AG09309 (cell line): ENCODE data around the gene ZDHHC11.

Experiments
- DNase-seq: peaks from one replicate; pipeline ENCODE4 v3.0.0-alpha.2; 2010; ENCODE audit warnings: low read depth
- H3K4me3 ChIP-seq: 2 replicates; pipeline ENCODE4 v1.5.1; 2011; ENCODE audit warnings: mild to moderate bottlenecking, low read depth, low read length, moderate library complexity; ENCODE audit not compliant: control insufficient read depth
- TF ChIP-seq, protein P1 (sequence below): IDR thresholded peaks from 2 replicates; pipeline ENCODE4 v1.5.1; 2011; ENCODE audit warnings: mild to moderate bottlenecking, low read depth, low read length, inconsistent platforms; ENCODE audit not compliant: insufficient read depth, control insufficient read depth; ENCODE audit errors: missing control alignments

The ZDHHC11 gene, protein sequence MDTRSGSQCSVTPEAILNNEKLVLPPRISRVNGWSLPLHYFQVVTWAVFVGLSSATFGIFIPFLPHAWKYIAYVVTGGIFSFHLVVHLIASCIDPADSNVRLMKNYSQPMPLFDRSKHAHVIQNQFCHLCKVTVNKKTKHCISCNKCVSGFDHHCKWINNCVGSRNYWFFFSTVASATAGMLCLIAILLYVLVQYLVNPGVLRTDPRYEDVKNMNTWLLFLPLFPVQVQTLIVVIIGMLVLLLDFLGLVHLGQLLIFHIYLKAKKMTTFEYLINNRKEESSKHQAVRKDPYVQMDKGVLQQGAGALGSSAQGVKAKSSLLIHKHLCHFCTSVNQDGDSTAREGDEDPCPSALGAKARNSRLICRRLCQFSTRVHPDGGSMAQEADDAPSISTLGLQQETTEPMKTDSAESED

DNA sequence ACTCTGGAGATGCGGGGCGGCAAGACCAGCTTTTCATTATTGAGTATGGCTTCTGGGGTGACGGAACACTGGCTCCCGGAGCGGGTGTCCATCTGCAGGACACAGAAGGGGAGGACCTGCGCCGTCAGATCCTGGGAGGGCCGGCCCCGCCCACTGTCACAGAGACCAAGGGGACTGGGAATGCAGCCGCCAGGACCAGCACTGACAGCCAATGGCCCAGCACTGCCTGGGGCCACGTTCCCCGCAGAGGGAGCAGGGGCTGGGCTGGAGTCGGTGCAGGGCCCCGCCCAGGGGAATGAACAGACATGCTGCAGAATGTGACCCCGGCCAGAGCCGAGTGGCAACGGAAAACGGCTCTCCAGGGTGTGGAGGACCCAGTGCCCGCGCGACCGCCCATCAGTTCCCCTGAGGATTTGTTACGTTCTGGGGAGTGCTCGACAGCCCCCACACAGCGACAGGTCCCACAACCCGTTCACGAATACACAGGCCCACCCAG, at the start of gene ZDHHC11:
Gene ZDHHC11 (minus strand): TSS at position 476 of the 496 bp plus-strand sequence. CDS start 384 bp downstream, at position 92.
- TF ChIP-seq, protein P1, sequence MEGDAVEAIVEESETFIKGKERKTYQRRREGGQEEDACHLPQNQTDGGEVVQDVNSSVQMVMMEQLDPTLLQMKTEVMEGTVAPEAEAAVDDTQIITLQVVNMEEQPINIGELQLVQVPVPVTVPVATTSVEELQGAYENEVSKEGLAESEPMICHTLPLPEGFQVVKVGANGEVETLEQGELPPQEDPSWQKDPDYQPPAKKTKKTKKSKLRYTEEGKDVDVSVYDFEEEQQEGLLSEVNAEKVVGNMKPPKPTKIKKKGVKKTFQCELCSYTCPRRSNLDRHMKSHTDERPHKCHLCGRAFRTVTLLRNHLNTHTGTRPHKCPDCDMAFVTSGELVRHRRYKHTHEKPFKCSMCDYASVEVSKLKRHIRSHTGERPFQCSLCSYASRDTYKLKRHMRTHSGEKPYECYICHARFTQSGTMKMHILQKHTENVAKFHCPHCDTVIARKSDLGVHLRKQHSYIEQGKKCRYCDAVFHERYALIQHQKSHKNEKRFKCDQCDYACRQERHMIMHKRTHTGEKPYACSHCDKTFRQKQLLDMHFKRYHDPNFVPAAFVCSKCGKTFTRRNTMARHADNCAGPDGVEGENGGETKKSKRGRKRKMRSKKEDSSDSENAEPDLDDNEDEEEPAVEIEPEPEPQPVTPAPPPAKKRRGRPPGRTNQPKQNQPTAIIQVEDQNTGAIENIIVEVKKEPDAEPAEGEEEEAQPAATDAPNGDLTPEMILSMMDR, result no peak
- DNase-seq, result no peak
- no peak within 1 kb of the TSS for H3K4me3 ChIP-seq

DNA sequence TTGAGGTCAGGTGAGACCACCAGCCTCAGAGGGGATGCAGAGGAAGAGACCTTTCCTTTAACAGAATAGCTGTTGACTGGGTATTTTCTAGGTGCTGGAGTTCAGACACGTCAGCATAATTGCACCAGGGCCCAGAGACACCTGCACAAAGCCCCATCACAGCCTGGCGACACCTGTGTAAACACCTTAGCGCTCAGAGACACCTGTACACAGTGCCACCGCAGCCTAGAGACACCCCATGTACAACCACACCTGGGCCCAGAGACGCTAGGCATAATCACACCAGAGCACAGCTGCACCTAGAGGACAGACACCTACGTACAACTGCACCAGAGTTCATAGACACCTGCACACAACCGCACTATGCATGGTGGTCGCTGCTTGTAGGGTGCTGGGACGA, 42.9 kb upstream of the ZDHHC11 start:
- peak overlapping the region; percentile 78 for H3K4me3 ChIP-seq
- DNase-seq, result no peak
- TF ChIP-seq, protein P1, result no peak

DNA sequence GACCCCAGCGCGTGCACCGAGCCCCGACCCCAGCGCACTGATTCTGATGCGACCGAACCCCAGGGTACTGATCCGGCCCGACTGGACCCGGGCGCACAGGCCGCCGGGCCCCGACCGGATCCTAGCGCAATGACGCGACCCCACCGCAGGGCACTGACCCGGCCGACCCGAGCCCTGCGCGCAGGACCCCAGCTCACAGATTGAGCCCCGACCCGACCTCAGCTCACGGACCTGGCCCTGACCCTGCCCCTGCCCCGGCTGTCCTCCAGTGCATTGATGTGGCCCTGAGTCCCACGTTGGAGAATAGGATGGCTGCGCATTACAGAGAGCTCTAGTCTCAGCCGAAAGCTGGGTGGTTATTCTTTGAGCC, 42.3 kb upstream of the ZDHHC11 start:
- no peak for DNase-seq
- H3K4me3 ChIP-seq, result peak overlapping the region; percentile 78
- TF ChIP-seq, protein P1, result no peak

DNA sequence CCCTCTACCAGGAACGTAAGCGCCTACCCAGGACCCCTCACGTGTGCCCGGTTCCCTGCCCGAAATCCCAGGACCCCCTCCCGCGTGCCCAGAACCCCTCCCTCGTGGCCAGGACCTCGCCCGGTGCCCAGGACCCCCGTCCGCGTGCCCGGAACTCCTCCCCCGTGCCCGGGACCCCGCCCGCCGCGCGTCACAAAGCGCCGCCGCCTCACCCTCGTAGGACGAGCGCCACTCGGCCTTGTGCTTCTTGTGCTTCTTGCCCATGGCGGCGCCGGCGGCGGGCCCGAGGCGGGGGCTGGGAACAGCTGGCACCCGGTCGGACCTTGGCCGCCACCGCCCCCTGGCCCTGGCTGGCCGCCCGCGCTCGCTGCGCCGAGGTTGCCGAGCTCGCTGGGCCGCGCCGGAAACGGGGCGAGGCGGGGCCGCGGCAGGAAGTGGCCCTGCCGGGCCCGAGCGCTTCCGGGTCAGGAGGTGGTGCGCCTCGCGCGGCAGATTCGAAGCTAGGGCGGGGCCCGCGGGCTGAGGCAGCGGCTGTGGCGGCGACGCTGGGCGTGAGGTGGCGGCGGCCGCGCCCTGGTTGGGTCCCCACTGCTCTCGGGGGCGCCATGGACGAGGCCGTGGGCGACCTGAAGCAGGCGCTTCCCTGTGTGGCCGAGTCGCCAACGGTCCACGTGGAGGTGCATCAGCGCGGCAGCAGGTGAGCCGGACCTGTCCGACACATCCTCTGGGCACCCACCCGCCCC, 41.8 kb upstream of the ZDHHC11 start, which contains the start of the genes BRD9 and TRIP13:
Gene BRD9 (minus strand): TSS at position 408 of the 743 bp plus-strand sequence. CDS start 144 bp downstream, at position 264.
Gene TRIP13 (plus strand): TSS at position 491 of the 743 bp plus-strand sequence. CDS start 115 bp downstream, at position 606.
- TF ChIP-seq, protein P1, result no peak
- DNase-seq, result no peak
- peak within 1 kb of the TSS; percentile 92 for H3K4me3 ChIP-seq

DNA sequence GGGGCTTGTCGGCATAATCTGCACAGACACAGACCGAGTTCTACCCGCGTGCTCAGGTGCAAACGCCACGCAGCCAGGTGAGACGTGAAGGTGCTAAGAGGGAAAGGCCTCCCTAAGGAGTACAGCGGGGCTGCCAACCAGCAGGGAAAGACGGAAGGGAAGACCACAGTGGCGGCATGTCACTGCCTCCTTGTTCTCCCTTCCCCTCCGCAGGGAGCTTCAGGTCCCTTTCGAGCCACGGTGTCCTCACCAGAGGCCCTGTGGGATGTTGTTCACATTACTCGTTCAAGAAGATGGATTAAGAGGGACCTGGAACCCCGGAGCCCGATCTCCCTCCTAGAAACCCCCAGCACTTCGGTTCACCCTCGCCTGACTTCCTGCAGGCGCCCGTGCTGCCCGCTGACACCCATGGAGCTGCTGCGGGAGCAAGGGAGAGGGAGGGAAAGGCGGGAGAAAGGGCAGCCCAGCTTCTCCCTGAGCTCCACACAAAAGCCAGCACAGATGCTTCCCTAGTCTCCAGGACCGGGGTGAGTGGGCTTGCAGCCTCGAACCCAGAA, 41.1 kb upstream of the ZDHHC11 start:
- TF ChIP-seq, protein P1, result no peak
- H3K4me3 ChIP-seq, result peak overlapping the region; percentile 92
- DNase-seq, result no peak

DNA sequence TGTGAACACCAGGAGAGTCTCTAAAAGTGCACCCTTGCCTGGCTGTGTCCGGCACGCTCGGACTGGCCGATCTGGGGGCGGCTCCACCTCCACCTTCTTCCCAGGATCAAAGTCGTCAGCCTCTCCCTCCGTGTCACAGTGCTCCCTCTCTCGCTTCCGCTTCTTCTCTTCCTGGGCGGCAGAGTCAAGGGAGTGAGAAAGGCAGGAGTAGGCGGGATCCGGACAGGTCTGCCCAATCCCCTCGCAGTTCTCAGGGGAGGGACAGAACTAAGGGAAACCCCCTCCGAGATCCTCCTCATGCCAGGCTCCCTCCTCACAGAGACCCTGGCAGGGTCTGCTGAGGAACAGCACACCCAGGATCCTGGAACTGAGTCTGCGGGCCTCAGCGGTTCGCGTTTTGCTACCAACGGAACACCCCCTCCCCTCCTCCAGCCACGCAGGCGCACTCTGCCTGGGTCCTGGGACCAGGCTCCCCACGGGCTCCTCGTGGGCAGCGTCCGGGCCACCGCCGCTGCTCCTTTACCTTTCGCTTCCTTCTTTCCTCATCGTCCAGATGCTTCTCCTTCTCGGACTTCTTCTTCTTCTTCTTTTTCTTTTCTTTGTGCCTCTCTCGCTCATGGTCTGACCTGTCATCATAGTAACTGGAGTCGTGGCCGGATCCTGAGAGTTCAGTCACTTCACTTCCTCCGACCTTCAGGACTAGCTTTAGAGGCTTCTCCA, 40.5 kb upstream of the ZDHHC11 start:
- no peak for DNase-seq
- TF ChIP-seq, protein P1, result no peak
- H3K4me3 ChIP-seq, result peak overlapping the region; percentile 92
